H9 (cell line): Measurements from ENCODE around the gene BLOC1S3. TPM values are rescaled to one million over a fixed set of nuclear protein-coding genes. Genes with fewer than 3 reads are reported as not detected.

Experiments used
- DNase-seq: peaks from one replicate; pipeline ENCODE4 v3.0.0-alpha.2; 2017
- H2AFZ ChIP-seq: one replicate; pipeline ENCODE4 v1.6.1; 2013; ENCODE audit warnings: mild to moderate bottlenecking, low read length, control low read depth, moderate library complexity
- H2AK5ac ChIP-seq: 2 replicates; pipeline ENCODE4 v1.6.1; 2013; ENCODE audit warnings: low read length, control low read depth, mixed read lengths; ENCODE audit not compliant: insufficient read length
- H2BK120ac ChIP-seq: one replicate; pipeline ENCODE4 v1.6.1; 2013; ENCODE audit warnings: low read depth, mild to moderate bottlenecking, low read length, control low read depth, inconsistent platforms; ENCODE audit not compliant: poor library complexity, severe bottlenecking
- H2BK12ac ChIP-seq: 2 replicates; pipeline ENCODE4 v1.6.1; 2013; ENCODE audit warnings: low read length, control low read depth, mixed read lengths, low read depth; ENCODE audit not compliant: insufficient read length
- H2BK15ac ChIP-seq: 2 replicates; pipeline ENCODE4 v1.6.1; 2013; ENCODE audit warnings: low read depth, low read length, control low read depth
- H2BK20ac ChIP-seq: one replicate; pipeline ENCODE4 v1.6.1; 2013; ENCODE audit warnings: low read depth, mild to moderate bottlenecking, low read length, control low read depth, inconsistent platforms; ENCODE audit not compliant: poor library complexity, severe bottlenecking
- H2BK5ac ChIP-seq: 2 replicates; pipeline ENCODE4 v1.6.1; 2013; ENCODE audit warnings: low read length, control low read depth, mixed read lengths; ENCODE audit not compliant: insufficient read length
- H3K14ac ChIP-seq: 2 replicates; pipeline ENCODE4 v1.6.1; 2013; ENCODE audit warnings: low read length, control low read depth; ENCODE audit not compliant: insufficient read depth
- H3K18ac ChIP-seq: 2 replicates; pipeline ENCODE4 v1.6.1; 2013; ENCODE audit warnings: low read depth, mild to moderate bottlenecking, mixed read lengths, low read length, control low read depth; ENCODE audit not compliant: insufficient read length
- H3K23ac ChIP-seq: 2 replicates; pipeline ENCODE4 v1.6.1; 2013; ENCODE audit warnings: low read length, control low read depth, mixed read lengths, low read depth; ENCODE audit not compliant: insufficient read length
- H3K23me2 ChIP-seq: 2 replicates; pipeline ENCODE4 v1.6.1; 2013; ENCODE audit warnings: low read depth, mild to moderate bottlenecking, mixed read lengths, low read length, control low read depth; ENCODE audit not compliant: insufficient read length, poor library complexity, severe bottlenecking
- H3K27ac ChIP-seq: 2 replicates; pipeline ENCODE4 v1.5.1; 2013; ENCODE audit warnings: low read length, control low read depth, mixed read lengths, low read depth; ENCODE audit not compliant: insufficient read length
- H3K27me3 ChIP-seq: 2 replicates; pipeline ENCODE4 v1.6.1; 2013; ENCODE audit warnings: low read length, control low read depth, inconsistent platforms; ENCODE audit not compliant: insufficient read depth
- H3K4ac ChIP-seq: 2 replicates; pipeline ENCODE4 v1.6.1; 2013; ENCODE audit warnings: low read depth, mild to moderate bottlenecking, control low read depth, inconsistent platforms, low read length, moderate library complexity
- H3K4me1 ChIP-seq: 2 replicates; pipeline ENCODE4 v1.6.1; 2013; ENCODE audit warnings: low read length, control low read depth, inconsistent platforms; ENCODE audit not compliant: insufficient read depth
- H3K4me2 ChIP-seq: 2 replicates; pipeline ENCODE4 v1.6.1; 2013; ENCODE audit warnings: low read length, control low read depth, mixed read lengths; ENCODE audit not compliant: insufficient read length, insufficient read depth
- H3K56ac ChIP-seq: 2 replicates; pipeline ENCODE4 v1.6.1; 2013; ENCODE audit warnings: low read depth, mild to moderate bottlenecking, mixed read lengths, low read length, control low read depth; ENCODE audit not compliant: insufficient read length
- H3K79me1 ChIP-seq: 2 replicates; pipeline ENCODE4 v1.6.1; 2013; ENCODE audit warnings: low read depth, mild to moderate bottlenecking, moderate library complexity, low read length, control low read depth, inconsistent platforms; ENCODE audit not compliant: insufficient read depth, poor library complexity, severe bottlenecking
- H3K79me2 ChIP-seq: 2 replicates; pipeline ENCODE4 v1.6.1; 2013; ENCODE audit warnings: low read length, control low read depth, inconsistent platforms; ENCODE audit not compliant: insufficient read depth
- H3K9ac ChIP-seq: 2 replicates; pipeline ENCODE4 v1.6.1; 2013; ENCODE audit warnings: low read length, control low read depth, mixed read lengths; ENCODE audit not compliant: insufficient read length; ENCODE audit errors: extremely low read depth
- H3K9me3 ChIP-seq: one replicate; pipeline ENCODE4 v1.6.1; 2013; ENCODE audit warnings: low read depth, low read length, inconsistent platforms; ENCODE audit not compliant: control insufficient read depth
- H3T11ph ChIP-seq: one replicate; pipeline ENCODE4 v1.6.1; 2013; ENCODE audit warnings: mild to moderate bottlenecking, low read length, control low read depth, inconsistent platforms
- H4K20me1 ChIP-seq: one replicate; pipeline ENCODE4 v1.6.1; 2013; ENCODE audit not compliant: control insufficient read depth, insufficient read length, insufficient read depth
- H4K5ac ChIP-seq: 2 replicates; pipeline ENCODE4 v1.6.1; 2013; ENCODE audit warnings: low read depth, mild to moderate bottlenecking, mixed read lengths, low read length, control low read depth; ENCODE audit not compliant: insufficient read length
- H4K8ac ChIP-seq: replicated peaks from 2 replicates; pipeline ENCODE4 v1.6.1; 2013; ENCODE audit warnings: low read length, control low read depth, mixed read lengths, low read depth; ENCODE audit not compliant: insufficient read length
- H4K91ac ChIP-seq: 2 replicates; pipeline ENCODE4 v1.6.1; 2013; ENCODE audit warnings: low read depth, mild to moderate bottlenecking, moderate library complexity, mixed read lengths, low read length, control low read depth; ENCODE audit not compliant: insufficient read length
- H3K27ac Mint-ChIP-seq, 3 experiments: 2 replicates in 2 of 3; 3 replicates in 1 of 3; pipeline ENCODE4 v1.8.0; 2020 to 2021; ENCODE audit warnings: mixed read lengths in 3 of 3, mild to moderate bottlenecking in 1 of 3, moderate library complexity in 1 of 3
- H3K27me3 Mint-ChIP-seq: 2 replicates; pipeline ENCODE4 v1.8.0; 2021; ENCODE audit warnings: low read depth, mild to moderate bottlenecking, moderate library complexity, mixed read lengths
- H3K36me3 Mint-ChIP-seq, 3 experiments: 2 replicates in 2 of 3; 3 replicates in 1 of 3; pipeline ENCODE4 v1.8.0; 2020 to 2021; ENCODE audit warnings: low read depth in 3 of 3, mixed read lengths in 3 of 3; ENCODE audit not compliant: insufficient read depth in 1 of 3
- H3K4me1 Mint-ChIP-seq, 2 experiments: 2 replicates each; pipeline ENCODE4 v1.8.0; 2020; ENCODE audit warnings: mixed read lengths in 2 of 2
- H3K4me3 Mint-ChIP-seq, 2 experiments: 2 replicates in 1 of 2; 3 replicates in 1 of 2; pipeline ENCODE4 v1.8.0; 2020 to 2021; ENCODE audit warnings: mild to moderate bottlenecking in 2 of 2, mixed read lengths in 2 of 2, moderate library complexity in 1 of 2
- H3K9me3 Mint-ChIP-seq, 2 experiments: 2 replicates in 1 of 2; 3 replicates in 1 of 2; pipeline ENCODE4 v1.8.0; 2020; ENCODE audit warnings: mild to moderate bottlenecking in 2 of 2, mixed read lengths in 2 of 2, moderate library complexity in 1 of 2
- CTCF ChIP-seq: fragments of 200-600 bp; sonication (generic); conservative IDR thresholded peaks from 3 replicates; pipeline ENCODE4 v1.8.0; 2021; ENCODE audit warnings: antibody characterized with exemption, mild to moderate bottlenecking
- WGBS: extraction: QIAGEN DNeasy Blood & Tissue Kit; methylation state at CpG from one replicate; pipeline ENCODE4 v1.1.7; 2013; ENCODE audit warnings: missing lambda C conversion rate, low lambda C conversion rate, mixed read lengths; ENCODE audit not compliant: insufficient read length; ENCODE audit errors: extremely low coverage; 5-methylcytosine and 5-hydroxymethylcytosine counted together
- total RNA-seq: library from RNA; stranded (reverse); gene quantifications from 2 replicates; pipeline ENCODE4 v1.2.1, GENCODE V29; 2021

The BLOC1S3 gene
- total RNA-seq, 1 experiment from 2014 or later: 9.2 TPM

GRCh38 chr19:45163156-45163555 lies 15.4 kb upstream of the BLOC1S3 start:
- TF ChIP-seq CTCF: no peak
- H3K9me3 ChIP-seq: no peaks in the 10 kb centered on the region
- H3K79me1 ChIP-seq: no peaks in the 10 kb centered on the region
- Mint-ChIP-seq H3K4me3 (no peak overlapping the region), H3K27me3 (peaks cover 34% of the 10 kb centered on the region), H3K36me3 (no peaks in the 10 kb centered on the region; a peak in 1 of 7 replicates), H3K9me3 (no peaks in the 10 kb centered on the region), H3K27ac (no peak overlapping the region), H3K4me1 (peaks cover 2 to 29% of the 10 kb centered on the region in 2 experiments)
- H3K27ac ChIP-seq: no peak overlapping the region
- no peak overlapping the region for H2BK15ac ChIP-seq
- H4K91ac ChIP-seq: no peak overlapping the region
- no peaks in the 10 kb centered on the region for H3K27me3 ChIP-seq
- no CpG with 5 or more reads among the region's 17 CpGs for WGBS
- DNase-seq: no peak
- H3K23me2 ChIP-seq: no peaks in the 10 kb centered on the region
- H2AK5ac ChIP-seq: no peak overlapping the region
- no peak overlapping the region for H2BK5ac ChIP-seq
- H4K5ac ChIP-seq: no peak overlapping the region
- H3K56ac ChIP-seq: no peak overlapping the region
- no peak overlapping the region for H3T11ph ChIP-seq
- H3K9ac ChIP-seq: no peak overlapping the region
- H3K23ac ChIP-seq: no peak overlapping the region
- no peak overlapping the region for H3K18ac ChIP-seq
- no peak overlapping the region for H3K4ac ChIP-seq
- H2BK20ac ChIP-seq: no peak overlapping the region
- no peak overlapping the region for H2AFZ ChIP-seq
- H3K14ac ChIP-seq: no peak overlapping the region
- H3K4me1 ChIP-seq: no peaks in the 10 kb centered on the region
- H4K20me1 ChIP-seq: no peaks in the 10 kb centered on the region
- H2BK120ac ChIP-seq: no peak overlapping the region
- no peak overlapping the region for H4K8ac ChIP-seq
- H3K79me2 ChIP-seq: no peaks in the 10 kb centered on the region
- no peak overlapping the region for H2BK12ac ChIP-seq
- no peak overlapping the region for H3K4me2 ChIP-seq
